Right forelimb (tissue), 1 donor: ENCODE measurements around the gene CD1B.
"Not testable (repeated sequence)": the region's sequence is repeated elsewhere in the genome, so short reads cannot be mapped to it uniquely, and the experiment has no call there.

Source experiments
- DNase-seq: peaks from one replicate; pipeline ENCODE4 v3.0.0-alpha.2; 2018

Gene CD1B

DNA sequence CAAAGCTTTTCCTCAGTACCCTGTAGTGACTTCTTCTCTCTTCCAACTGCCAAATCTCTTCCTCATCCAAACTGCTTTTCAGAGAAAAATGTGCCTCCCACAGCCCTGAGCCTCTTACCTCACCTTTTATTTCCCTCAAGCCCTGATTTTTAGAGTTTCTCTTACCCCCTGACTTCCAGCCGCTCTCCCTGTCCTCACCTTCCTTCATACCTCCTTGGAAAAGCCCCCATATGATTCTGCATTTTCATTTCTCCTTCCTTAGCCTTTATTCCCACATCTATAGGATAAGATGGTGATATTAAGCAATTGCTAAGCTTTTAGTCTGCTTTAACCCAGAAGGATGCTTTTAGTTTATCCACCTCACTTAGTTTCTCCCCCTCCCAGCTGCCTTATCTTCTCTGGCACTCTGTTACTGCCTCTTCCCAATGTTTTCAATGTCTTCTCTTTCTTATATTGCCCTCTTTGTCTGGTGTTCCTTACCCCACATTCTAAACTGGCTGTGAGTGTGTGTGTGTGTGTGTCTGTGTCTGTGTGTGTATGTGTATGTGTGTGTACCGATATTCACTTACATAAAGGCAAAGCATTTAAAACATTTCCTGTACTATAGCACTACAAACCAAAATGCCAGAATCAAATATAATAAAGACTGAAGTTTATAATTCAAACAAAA, at the start of gene CD1B:
Gene CD1B, minus strand, starts transcription at position 51 of the 670 bp plus-strand sequence. CDS start 108 bp downstream, outside the sequence.
- DNase-seq: no peak

DNA sequence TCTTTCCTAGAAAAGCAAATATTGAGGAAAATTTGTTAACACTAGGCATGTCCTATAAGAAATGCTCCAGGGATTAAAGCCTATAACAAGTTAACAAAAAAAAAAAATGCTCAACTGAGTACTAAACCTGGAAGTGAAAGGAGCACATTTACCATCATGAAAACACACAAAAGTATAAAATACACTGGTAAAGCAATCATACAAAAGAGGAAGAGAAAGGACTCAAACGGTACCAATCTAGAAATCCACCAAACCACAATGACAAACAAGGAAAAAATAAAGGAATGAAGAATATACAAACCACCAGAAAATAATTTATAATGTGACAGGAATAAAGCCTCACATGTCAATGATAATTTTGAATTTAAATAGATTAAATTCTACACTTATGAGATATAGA, 43.5 kb upstream of the CD1B start:
- no peak for DNase-seq

DNA sequence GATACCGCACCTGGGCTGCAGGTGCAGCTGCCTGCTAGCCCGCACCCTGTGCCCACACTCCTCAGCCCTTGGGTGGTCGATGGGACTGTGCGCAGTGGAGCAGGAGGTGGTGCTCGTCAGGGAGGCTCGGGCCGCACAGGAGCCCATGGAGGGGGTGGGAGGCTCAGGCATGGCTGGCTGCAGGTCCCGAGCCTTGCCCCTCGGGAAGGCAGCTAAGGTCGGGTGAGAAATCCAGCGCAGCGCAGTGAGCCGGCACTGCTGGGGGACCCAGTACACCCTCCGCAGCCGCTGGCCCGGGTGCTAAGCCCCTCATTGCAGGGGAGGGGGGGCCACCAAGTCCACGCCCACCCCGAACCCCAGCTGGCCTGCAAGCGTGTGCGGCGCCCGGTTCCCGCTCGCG, 42.8 kb upstream of the CD1B start:
- not testable (repeated sequence) for DNase-seq

DNA sequence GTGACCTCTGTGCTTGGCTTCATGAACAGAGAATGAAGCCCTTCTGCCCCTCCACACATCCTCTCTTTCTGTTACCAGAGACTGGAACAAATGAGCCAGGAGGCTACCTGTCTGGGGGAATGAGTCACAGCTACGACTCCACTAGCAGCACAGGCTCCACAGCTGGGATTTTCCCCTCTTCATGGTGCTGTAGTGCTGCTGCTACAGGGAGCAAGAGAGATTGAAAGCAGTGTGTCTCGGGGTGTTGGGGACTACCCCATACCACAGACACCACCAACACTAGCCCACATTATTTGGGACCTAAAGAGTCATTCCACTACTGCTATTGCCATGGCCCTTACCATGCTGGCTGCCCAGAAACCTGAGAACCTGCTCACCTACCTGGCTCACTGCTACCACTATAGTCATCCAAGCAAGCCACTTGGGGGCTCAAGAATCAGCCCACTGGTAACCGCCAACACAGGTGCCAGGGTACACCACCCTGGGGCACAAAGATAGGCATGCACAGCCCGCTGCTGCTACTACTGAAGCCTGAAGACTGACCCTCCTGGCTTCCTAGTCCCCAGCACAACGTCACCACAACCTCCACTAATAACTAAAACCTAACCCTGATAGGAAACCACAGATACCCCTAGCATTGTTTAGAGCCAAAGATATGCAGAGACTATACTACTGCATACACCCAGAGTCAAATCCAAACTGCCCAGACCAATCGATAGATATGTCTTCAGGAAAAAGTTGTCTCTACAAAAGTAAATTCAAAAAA, 40.0 kb upstream of the CD1B start:
- DNase-seq: no peak

DNA sequence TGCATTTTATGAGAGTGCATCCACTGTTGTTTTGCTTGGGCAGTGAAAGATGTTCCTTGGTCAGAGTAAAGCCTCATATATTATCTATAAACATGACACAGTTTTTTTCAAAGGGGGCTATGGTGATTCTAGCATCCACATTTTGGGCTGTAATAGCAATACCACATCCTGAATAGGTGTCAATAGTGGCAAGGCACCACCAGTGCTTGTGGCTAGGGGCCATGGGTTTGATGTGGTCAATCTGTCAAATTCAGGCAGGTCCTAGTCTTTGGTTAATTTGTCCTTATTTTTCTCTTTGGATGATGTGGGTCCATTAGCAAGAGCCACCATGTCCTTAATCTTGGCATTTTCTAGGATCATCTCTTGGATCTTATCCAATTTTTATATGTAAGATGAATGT, 35.5 kb upstream of the CD1B start:
- no peak for DNase-seq

DNA sequence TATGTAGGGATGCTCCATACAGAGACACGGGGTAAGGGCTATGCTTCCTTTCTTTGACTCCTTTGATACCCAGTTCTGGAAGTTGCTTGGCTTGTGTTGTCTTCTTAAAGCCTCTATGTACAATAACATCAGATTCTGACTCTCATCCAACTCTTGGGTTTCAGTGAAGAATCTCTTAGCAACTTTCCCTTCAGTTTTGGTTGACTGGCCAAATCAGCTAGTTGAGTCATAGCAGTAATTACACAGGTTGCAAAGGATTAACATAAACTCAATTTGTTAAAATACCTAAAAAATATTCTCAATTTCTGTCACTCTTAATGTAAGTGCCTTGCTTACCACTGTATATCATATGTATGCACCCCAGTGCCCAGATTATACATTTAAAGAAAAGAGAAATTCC, 31.6 kb upstream of the CD1B start:
- DNase-seq: no peak

DNA sequence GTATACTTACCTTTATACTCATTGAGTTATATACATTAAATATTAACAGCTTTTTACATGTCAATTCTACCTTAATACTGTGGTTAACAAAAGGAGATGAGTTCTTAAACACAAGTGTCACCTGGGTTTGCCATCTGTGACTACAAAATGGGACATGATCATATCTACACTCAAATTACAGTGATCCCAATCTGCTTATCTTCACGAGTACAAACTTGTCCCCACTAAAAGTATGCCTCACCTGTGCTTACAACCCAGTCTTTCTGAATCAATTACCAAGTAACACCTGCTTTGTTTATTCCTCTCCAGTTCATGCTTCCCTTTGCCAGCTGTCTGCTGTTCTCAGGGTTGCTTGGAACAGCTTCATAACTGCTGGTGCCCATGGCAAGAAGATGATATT, 31.2 kb upstream of the CD1B start:
- no peak for DNase-seq

DNA sequence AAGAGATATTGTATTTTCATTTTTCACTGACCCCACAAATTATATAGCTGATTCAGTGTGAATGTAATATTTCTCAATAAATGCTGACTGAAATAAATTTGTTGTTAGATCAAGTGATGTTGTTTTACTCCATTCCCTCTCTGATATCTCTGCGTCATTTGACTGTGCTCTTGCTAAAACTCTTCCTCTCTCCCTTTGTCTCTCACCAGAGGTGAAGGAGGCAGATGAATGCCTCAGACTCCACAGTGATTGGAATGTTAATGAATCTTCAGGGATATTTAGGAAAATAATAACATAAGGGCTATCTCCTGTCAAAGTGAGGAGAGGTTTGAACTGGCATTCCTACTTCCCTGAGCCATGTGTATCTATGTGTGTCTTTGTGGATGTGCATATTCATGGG, 26.1 kb upstream of the CD1B start:
- no peak for DNase-seq

DNA sequence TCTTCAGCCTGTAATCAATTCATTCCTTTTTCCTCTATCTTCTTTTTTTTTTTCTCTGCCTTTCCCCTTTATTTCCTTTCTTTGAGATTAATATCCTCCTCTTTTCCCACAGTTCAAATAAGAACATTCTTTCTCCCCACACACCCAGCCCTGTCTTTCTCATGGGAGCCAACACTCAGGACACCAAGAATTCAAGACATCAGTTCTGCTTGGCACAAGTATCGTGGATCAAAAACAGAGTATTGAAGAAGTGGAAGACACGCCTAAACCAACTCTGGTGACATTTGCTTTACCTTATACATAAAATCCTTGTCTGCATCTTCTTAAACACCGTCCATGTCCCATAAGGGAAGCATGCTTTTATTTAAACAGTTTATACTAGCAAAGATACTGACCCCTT, 25.3 kb upstream of the CD1B start:
- DNase-seq: no peak

DNA sequence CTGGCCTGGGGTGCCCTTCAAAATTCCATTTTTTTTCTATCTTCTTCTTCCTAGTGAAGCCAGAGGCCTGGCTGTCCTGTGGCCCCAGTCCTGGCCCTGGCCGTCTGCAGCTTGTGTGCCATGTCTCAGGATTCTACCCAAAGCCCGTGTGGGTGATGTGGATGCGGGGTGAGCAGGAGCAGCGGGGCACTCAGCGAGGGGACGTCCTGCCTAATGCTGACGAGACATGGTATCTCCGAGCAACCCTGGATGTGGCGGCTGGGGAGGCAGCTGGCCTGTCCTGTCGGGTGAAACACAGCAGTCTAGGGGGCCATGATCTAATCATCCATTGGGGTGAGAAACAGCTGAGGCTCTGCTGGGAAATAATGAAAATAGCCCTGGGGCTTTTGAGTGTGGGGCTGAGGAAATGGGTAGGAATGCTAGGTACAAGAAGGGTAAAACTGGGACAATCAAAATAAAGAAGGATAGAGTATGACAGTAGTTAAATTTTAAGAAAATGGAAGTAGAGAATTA, 24.5 kb upstream of the CD1B start:
- no peak for DNase-seq

DNA sequence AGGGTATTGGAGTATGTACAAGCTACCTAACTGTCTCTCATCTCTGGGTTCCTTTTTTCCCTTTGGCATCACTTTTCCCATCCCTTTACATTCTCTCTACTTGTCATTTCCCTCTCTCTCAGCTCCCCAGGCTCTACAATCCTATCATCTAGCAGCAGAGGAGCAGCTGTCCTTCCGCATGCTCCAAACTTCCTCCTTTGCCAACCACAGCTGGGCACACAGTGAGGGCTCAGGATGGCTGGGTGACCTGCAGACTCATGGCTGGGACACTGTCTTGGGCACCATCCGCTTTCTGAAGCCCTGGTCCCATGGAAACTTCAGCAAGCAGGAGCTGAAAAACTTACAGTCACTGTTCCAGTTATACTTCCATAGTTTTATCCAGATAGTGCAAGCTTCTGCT, 22.9 kb upstream of the CD1B start:
- DNase-seq: no peak

DNA sequence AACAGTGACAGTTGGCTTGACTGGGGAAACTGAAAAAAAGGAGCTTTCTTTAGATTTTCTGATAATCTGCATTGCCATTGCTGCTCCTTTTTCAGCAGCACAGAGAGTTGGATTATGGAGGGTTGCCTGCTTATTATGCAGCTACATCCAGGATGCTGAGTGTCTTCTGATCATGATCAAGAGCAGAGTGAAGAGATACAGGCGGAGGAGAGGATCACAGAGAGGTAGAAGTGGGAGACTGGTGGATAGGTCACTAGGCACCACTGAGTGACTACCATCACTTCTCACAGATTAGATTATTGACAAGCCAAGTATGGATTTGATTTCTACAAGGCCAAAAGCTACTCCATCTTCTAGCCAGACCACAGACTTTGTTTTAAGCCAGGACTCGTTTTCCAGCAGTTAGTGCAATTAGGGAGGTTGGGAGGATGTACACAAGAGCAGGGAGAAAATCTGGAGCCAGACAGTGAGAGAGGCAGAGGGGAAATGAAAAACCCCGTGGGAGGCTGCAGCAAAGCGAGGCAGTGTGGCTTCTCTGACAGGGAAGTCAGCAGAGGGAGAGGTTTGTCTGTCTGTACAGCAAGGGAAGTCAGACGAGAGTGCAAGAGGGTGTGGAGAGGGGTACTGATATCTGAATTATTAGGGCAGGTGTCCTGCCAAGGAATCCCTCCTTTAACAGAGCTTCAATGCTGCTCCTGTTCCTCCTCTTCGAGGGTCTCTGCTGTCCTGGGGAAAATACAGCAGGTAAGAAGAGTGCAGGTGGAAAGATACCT, 22.2 kb upstream of the CD1B start, which contains the start of gene CD1E:
Gene CD1E, plus strand, starts transcription at position 592 of the 773 bp plus-strand sequence. Its CDS starts 95 bp downstream, at position 687.
- DNase-seq: no peak

DNA sequence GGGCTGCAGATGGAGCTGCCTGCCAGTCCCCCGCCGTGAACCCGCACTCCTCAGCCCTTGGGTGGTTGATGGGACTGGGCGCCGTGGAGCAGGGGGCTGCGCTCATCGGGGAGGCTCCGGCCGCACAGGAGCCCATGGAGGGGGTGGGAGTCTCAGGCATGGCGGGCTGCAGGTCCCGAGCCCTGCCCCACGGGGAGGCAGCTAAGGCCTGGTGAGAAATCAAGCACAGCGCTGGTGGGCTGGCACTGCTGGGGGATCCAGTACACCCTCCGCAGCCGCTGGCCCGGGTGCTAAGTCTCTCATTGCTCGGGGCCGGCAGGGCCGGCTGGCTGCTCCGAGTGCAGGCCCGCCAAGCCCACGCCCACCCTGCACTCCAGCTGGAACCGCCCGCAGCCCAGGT, 17.6 kb upstream of the CD1B start:
- DNase-seq: not testable (repeated sequence)

DNA sequence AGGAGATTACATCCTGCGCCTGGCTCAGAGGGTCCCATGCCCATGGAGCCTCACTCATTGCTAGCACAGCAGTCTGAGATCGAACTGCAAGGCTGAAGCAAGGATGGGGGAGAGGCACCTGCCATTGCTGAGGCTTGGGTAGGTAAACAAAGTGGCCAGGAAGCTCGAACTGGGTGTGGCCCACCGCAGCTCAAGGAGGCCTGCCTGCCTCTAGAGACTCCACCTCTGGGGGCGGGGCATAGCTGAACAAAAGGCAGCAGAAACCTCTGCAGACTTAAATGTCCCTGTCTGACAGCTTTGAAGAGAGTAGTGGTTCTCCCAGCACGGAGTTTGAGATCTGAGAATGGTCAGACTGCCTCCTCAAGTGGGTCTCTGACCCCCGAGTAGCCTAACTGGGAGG, 5.1 kb upstream of the CD1B start:
- DNase-seq: not testable (repeated sequence)

DNA sequence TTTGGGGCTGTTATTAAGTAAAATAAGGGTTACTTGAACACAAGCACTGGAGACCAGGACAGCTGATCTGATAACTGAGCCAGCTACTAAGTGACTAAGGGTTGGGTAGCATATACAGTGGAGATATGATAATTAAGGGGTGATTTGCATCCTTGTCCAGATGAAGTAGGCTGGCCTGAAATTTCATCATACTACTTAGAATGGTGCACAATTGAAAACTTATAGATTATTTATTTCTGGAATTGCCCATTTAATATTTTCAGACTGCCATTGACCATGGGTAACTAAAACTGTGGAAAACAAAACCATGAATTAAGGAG, 3.8 kb upstream of the CD1B start:
- DNase-seq: no peak

DNA sequence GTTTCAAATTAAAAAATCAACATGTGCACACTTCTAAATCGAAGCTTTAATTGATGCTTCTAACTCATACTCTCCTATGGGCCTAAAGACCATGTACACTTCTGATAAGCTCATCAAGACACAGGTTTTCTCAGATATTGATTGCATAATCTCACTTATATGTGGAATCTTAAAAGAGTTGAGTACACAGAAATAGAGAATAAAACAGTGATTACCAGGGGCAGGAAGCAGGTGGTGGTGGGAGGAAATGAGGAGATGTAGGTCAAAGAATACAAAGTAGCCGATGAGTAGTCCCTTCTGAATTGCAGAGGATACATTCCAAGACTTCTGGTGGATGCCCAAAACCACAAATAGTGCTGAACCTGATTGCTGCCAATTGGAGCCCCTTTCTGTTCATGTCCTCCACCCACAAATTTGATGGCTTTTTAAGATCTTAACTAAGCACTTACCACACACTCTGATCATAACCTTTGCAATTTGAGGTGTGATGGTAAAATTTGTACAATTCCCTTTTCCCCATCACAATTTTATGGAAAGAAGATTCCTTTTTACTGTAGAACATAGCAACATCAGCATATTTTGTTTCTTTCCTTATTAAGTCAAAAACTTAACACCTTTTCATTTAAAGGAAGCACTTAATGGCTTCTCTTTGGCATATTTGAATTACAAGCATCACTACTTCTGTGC, 3.3 kb upstream of the CD1B start:
- DNase-seq: no peak

DNA sequence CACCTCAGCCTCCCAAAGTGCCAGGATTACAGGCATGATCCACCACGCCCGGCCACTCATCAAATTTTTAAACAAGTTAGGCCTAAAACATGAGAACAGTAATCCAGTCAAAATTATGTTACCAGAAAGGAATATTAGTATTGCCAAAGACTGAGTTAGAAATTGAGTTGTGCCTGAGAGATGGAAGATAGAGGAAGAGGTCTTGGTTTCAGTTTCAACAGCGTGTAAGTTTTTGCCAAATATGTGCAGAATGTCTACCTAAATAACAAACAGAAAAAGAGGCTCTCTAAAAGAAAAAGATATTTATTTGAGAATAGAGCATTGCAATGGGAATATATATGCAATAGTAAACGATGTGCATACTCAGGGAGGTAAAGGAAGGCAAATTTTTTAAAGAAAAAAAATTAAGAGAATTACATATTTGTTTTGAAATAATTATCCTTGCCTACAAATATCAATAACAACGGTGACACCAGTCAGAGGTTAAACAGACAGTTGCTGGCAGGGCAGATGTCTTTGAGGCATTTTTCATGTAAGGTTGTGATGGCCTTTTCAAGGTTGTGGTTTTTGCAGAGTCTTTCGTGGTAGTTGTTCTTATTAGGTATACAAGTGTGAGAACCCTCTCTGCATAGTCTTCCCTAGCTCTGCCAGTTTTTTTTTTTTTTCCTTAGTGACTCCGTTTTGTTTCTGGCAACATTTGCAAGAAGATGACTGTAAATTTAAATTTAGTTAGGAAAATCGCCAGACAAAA, 2.2 kb upstream of the CD1B start:
- no peak for DNase-seq

DNA sequence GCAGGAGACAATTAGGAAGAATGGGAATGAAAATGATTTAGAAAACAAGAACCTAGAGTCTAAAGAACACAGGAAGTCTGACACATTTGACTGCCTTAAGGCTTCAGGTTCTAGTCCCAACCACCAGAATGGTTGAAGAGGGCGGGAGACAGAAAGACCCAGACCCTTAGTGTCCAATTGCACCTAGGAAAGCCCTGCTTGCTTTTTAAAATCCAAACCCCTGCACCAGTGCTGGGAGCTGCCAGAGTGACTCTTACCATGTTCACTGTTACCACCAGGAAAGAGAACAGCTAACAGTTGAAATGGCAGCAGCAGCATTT, 265 bp downstream of the CD1B start:
- DNase-seq: no peak

DNA sequence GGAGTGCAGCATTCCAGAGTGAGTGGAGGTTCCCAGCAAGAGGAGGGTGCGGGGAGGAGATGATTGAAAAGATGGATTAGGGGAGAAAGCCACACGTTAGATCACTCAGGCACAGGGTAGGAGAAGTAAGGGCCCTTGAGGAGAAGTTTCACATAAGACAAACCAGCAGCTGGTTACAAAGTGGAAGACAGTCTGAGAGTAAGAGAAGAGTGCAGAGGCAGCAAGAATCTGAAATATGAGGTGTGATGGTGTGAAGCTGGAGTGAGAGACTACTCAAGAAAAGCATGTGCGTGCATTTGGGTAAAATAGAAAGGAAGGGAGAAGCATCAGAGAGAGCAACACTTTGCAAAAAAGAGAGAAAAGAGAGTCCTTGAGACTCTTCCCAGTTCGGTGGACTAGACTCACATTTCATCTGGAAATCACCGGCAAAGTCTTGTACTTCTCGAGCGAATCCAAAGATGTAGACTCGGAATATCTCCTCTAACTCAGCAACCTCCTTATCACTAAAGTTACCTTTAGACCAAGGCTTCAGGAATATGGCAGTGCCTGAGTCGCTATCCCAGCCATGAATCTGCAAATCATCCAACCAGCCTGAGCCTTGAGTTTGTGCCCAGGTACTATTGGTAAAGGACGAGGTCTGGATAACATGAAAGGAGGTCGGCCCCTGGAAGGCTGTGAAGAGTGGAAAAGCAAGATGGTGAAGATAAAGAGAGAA, 783 bp downstream of the CD1B start:
- no peak for DNase-seq

DNA sequence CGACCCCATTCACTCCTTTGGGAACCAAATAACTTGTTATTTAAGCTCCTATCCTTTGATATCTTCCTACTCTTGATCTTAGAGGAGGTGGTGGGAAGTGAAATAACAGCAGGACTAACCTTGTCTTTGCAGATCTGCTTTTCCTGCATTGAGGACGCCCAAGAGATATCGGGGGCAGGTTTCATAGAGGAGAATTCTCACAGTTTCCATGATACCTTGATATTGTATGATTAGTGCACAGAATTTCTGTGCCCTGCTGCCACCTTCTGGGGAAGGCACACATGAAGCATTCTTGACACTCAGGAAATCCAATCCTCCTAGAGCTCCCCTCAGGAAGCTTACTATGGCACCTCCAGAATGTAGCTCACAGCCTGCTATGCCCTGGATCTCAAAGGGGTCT, 1.6 kb downstream of the CD1B start:
- DNase-seq: no peak

DNA sequence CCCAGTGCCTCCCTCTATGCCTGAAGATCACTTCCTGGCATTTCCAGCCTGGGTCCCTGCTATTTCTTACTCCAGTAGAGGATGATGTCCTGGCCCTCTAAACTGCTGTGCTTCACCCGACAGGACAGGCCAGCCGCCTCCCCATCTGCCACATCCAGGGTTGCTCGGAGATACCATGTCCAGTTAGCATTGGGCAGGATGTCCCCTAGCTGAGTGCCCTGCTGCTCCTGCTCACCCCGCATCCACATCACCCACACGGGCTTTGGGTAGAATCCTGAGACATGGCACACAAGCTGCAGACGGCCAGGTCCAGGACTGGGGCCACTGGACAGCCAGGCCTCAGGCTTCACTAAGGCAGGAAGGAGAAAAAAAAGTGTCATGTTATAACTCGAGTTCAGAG, 2.0 kb downstream of the CD1B start:
- no peak for DNase-seq

DNA sequence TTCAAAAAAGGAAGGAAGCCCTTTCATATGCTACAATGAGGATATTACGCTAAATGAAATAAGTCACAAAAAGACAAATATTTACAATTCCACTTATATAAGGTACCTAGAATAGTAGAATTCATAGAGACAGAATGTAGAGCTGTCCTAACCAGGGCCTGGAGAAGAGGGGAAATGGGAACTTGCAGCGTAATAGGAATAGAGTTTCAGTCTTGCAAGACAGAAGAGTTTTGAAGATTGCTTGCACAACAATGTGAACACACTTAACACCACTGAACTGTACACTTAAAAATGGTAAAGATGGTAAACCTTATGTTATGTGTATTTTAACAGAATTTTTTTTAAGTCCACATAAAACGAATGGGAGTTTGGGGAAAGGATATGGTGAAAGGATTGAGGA, 2.9 kb downstream of the CD1B start:
- DNase-seq: no peak
